Endometrial microvascular endothelial cells (primary cell): ENCODE data around the gene MIPOL1. TPM values are rescaled to one million over a fixed set of nuclear protein-coding genes. Genes with fewer than 3 reads are reported as not detected.

Experiments
- in situ Hi-C: cut with HindIII; loops from 2 replicates; pipeline ENCODE4 v1.10.0; 2017; ENCODE audit warnings: low sequenced_read_pairs, low pct_unique_long_range_greater_than_20kb; ENCODE audit errors: inconsistent ontology term
- total RNA-seq: library from RNA; depleted of rRNA; stranded (reverse); fragments of >200 nt; gene quantifications from one replicate; pipeline ENCODE4 v1.2.3, GENCODE V29; 2015; ENCODE audit errors: inconsistent ontology term

The MIPOL1 gene
- total RNA-seq, 1 donor from 2014 or later = 7.2 TPM

DNA sequence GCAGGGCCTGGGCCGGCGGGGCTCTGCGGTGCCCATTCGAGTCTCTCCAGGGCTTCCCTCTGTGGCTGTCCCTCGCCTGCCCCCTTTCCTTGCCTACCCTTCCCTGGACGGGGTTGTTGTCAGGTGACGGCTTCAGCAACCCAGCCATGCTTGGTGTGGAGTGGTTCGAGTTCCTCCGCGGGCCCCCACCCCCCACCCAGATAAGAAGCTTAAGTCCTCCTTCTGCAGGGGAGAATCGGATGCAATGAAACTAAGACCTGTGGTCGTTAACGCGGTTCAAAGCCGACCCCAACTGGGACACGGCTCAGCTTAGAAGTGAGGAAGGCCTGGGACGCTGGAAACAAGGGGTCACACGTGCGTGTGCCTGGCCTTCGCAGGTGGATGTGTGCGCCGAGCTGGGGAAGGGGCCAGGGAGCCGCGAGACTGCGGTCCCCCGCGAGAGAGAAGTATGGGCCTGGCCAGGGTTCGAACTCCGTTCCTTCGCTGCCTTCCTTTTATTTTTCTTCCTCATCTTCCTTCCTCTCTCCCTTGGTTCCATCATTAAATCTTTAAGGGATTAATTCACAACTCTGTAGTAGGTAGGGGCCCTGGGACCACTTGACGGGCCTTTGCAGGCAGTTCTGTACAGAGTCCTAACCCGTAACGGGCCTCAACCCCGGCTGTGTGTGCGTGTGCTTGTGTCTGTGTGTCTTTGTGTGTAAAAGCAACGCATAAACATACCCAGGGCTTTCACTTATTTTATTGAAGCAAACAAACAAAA, 401.2 kb downstream of the MIPOL1 start:
- in situ Hi-C loops = no loop called here

DNA sequence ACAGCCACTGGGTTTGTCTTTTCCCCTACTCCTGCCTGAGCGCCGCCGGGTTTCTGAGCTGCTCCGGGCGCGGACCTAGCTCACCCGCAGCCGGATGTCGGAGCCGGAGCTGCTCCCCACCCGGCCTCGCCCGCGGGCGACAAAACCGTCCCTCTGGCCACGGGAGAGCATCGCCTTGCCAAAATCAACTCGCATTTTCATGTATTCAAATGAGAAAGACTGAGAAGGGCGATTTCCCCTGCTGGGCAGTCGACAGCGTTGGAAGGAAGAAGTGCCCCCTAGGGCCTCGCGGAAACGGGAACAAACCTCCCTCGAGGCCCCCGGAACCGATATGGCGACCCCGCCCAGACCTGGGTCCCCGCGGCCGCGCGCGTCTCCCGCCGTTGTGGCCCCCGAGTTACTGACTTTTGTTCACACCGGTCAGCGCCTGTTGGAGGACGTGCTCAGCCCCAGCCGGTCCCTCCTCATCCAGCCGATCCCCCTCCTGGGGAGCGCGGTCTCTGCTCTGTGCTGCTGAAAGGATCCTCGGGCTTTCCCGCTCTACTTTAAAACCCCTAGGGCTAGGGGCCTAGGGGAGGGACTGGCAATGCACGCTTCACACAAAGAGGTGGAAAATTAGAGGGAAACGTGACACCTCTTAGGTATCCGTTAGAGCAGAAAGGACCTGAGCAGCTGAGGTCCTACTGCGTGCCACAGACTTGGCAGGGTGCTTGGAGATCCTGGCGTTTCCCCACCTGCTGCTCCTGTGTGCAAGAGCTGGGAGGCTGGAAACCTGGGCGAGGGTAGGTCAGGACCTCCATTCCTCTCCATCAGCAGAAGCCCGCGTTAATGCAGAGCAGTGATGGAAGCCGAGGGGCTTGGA, 402.0 kb downstream of the MIPOL1 start:
- in situ Hi-C loops = no loop called here

DNA sequence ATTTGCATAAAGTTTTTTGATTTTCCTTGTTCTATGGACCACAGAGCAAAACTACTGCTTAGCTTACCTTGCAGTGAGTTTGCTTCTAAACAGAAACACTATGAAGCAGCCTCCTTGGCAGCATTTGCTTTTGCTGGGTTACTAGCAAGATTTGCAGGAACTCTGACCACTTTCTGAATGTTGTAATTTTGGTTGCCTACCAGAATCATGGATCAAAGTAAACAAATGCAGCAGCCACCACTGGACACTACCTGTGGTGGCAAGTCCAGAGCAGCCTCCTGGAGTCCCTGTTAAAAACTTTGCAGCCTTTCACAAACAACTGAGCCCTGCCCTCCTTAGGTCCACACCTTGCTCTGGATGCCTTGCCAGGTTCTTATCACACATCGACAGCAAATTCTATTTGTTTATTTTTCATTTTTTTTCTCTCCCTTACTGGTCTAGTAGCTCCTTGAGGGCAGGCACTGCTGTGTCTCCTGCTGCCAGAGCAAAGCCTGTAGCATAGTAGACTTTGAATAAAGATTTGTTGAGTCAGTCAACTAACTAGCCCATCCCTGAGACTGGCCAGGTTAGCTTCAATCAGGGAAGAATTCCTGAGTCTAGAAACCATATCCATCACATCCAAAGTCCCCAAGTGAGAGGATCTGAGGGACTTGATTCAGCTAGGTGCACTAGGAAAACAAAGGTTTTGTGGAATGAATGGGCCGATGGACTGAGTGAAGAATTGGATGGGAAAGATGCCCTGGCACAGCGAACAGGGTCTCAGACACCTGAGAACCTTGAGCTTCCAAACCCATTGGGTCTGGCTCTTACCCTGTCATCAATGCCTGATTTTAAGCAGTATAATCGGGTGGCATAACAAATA, 403.4 kb downstream of the MIPOL1 start:
- in situ Hi-C loops = no loop called here

DNA sequence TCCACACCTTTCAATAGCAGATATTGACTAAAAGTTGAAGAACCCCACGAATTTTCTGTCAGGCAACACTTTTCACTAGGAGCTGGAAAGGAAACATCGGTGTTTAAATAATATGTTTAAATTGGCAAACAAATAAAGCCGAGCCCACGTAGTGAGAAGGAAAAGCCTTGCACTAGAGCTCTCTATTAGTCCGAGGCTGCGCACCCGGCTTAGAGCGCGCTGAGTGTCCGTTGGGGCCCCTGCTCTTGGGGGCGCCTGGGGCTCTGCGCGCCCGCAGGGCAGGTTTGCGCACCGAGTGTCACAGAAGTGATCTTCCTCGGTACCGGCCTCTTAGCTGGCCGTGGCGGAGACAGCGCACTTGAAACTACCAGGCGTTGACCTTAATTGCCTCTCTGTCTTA, 404.1 kb downstream of the MIPOL1 start:
- in situ Hi-C loops = no loop called here

Other genes with a start within 250 kb of the MIPOL1 start
- 1.4 TPM for gene SLC25A21, start 25.3 kb upstream of the MIPOL1 start, total RNA-seq